T-cell (primary cell): ENCODE measurements around the gene ZNF579. TPM values are rescaled to one million over a fixed set of nuclear protein-coding genes. Genes with fewer than 3 reads are reported as not detected.

ENCODE experiments used
- ATAC-seq, 4 experiments: fragments of 200-7000 bp in 3 of 4; fragments of 150-1000 bp in 1 of 4; cut with Tn5 transposase; replicated peaks in 1 of 4; 1 replicate in 3 of 4; 2 replicates in 1 of 4; pipeline ENCODE4 v1.10.0; 2021; ENCODE audit warnings: moderate library complexity in 3 of 4, mild to moderate bottlenecking in 2 of 4, moderate number of reproducible peaks in 1 of 4
- CTCF ChIA-PET, 2 donors: fragments of 300-600 bp; sonication (Branson Sonifier 250); formaldehyde crosslinking; loops; one replicate each; lab custom pipeline; 2022; ENCODE audit warnings: antibody characterized with exemption in 2 of 2; lab: Charles Lee
- POLR2A ChIA-PET, 2 donors: fragments of 300-600 bp; sonication (Branson Sonifier 250); formaldehyde crosslinking; loops; one replicate each; lab custom pipeline; 2022; ENCODE audit warnings: antibody characterized with exemption in 2 of 2; lab: Charles Lee
- DNase-seq, 35 experiments: peaks; one replicate each; pipeline versions ENCODE4 v3.0.0 to v3.0.0-alpha.2; 2013 to 2023
- H3K27ac ChIP-seq: one replicate; pipeline ENCODE4 v1.5.1; 2013; ENCODE audit warnings: low read length
- H3K27me3 ChIP-seq, 2 experiments: replicated peaks in 1 of 2; 1 replicate in 1 of 2; 2 replicates in 1 of 2; pipeline versions ENCODE4 v1.6.1 to v1.7.0; 2013; ENCODE audit warnings: low read length in 1 of 2, mixed read lengths in 1 of 2; ENCODE audit not compliant: control insufficient read depth in 2 of 2, insufficient read depth in 2 of 2; ENCODE audit errors: extremely low read depth in 1 of 2
- H3K36me3 ChIP-seq, 2 donors: 1 replicate in 1 of 2; 2 replicates in 1 of 2; pipeline versions ENCODE4 v1.6.1 to v1.7.0; 2013; ENCODE audit warnings: low read length in 1 of 2; ENCODE audit not compliant: control insufficient read depth in 2 of 2, insufficient read depth in 1 of 2; ENCODE audit errors: extremely low read depth in 1 of 2
- H3K4me1 ChIP-seq, 2 experiments: 1 replicate in 1 of 2; 2 replicates in 1 of 2; pipeline versions ENCODE4 v1.6.1 to v1.7.0; 2013; ENCODE audit warnings: low read length in 2 of 2, mixed read lengths in 1 of 2; ENCODE audit not compliant: insufficient read depth in 2 of 2, control insufficient read depth in 1 of 2; ENCODE audit errors: extremely low read depth in 1 of 2
- H3K4me3 ChIP-seq, 2 donors: 1 replicate in 1 of 2; 2 replicates in 1 of 2; pipeline versions ENCODE4 v1.5.1 to v1.7.0; 2013; ENCODE audit warnings: mild to moderate bottlenecking in 2 of 2, low read length in 1 of 2, moderate library complexity in 1 of 2; ENCODE audit not compliant: control insufficient read depth in 1 of 2; ENCODE audit errors: extremely low read depth in 1 of 2
- H3K9me3 ChIP-seq: 2 replicates; pipeline ENCODE4 v1.7.0; 2013
- H3K27ac Mint-ChIP-seq, 2 donors: one replicate each; pipeline ENCODE4 v1.8.0; 2020 to 2021; ENCODE audit warnings: mild to moderate bottlenecking in 2 of 2, mixed read lengths in 2 of 2
- H3K27me3 Mint-ChIP-seq, 2 donors: one replicate each; pipeline ENCODE4 v1.8.0; 2021 to 2022; ENCODE audit warnings: mixed read lengths in 2 of 2
- H3K36me3 Mint-ChIP-seq: one replicate; pipeline ENCODE4 v1.8.0; 2021; ENCODE audit warnings: mixed read lengths
- H3K4me1 Mint-ChIP-seq, 3 donors: one replicate each; pipeline ENCODE4 v1.8.0; 2020 to 2022; ENCODE audit warnings: mixed read lengths in 3 of 3, mild to moderate bottlenecking in 1 of 3
- H3K4me3 Mint-ChIP-seq, 3 donors: one replicate each; pipeline ENCODE4 v1.8.0; 2020 to 2022; ENCODE audit warnings: mild to moderate bottlenecking in 3 of 3, mixed read lengths in 3 of 3, moderate library complexity in 3 of 3
- H3K9me3 Mint-ChIP-seq, 3 donors: one replicate each; pipeline ENCODE4 v1.8.0; 2020 to 2022; ENCODE audit warnings: mixed read lengths in 3 of 3
- WGBS: methylation state at CpG from one replicate; pipeline ENCODE4 v1.1.5; 2013; ENCODE audit warnings: missing lambda C conversion rate; ENCODE audit not compliant: insufficient coverage; 5-methylcytosine and 5-hydroxymethylcytosine counted together
- total RNA-seq, 35 experiments: library from RNA in 6 of 35; stranded (reverse) in 6 of 35; fragments of 120-200 nt in 1 of 35; gene quantifications; one replicate each; pipeline versions ENCODE4 v1.2.1 to v1.2.4 and lab custom pipeline; 2013 to 2026

The ZNF579 gene
- total RNA-seq, 5 donors from 2014 or later (not counting 1 experiment from before 2014, with no cell fraction given), result 5.4 to 13.3 (median 10.0) TPM

- no peak overlapping the region for H3K4me3 ChIP-seq
- H3K27ac ChIP-seq, result no peak overlapping the region
- Mint-ChIP-seq H3K9me3 (peaks cover 0 to 3% (median 0%) of the 10 kb centered on the region in 3 donors), H3K27me3 (peaks cover 23 to 42% of the 10 kb centered on the region in 2 donors), H3K27ac (peak overlapping the region in 1 of 2 donors; percentile 49), H3K36me3 (no peaks in the 10 kb centered on the region), H3K4me1 (no peaks in the 10 kb centered on the region), H3K4me3 (no peak overlapping the region)
- ATAC-seq, result no peak
- H3K4me1 ChIP-seq, result no peaks in the 10 kb centered on the region
- CTCF ChIA-PET, result no interaction called here
- H3K27me3 ChIP-seq, result peaks cover 0 to 48% of the 10 kb centered on the region in 2 experiments
- no peaks in the 10 kb centered on the region for H3K36me3 ChIP-seq
- POLR2A ChIA-PET, result no interaction called here
- no peaks in the 10 kb centered on the region for H3K9me3 ChIP-seq
- WGBS, result 47% methylated on average over 10 of the region's 17 CpGs
- DNase-seq, result no peak
These were observed 33.6 kb downstream of the ZNF579 start for GRCh38 chr19:55546822-55547614.

DNA sequence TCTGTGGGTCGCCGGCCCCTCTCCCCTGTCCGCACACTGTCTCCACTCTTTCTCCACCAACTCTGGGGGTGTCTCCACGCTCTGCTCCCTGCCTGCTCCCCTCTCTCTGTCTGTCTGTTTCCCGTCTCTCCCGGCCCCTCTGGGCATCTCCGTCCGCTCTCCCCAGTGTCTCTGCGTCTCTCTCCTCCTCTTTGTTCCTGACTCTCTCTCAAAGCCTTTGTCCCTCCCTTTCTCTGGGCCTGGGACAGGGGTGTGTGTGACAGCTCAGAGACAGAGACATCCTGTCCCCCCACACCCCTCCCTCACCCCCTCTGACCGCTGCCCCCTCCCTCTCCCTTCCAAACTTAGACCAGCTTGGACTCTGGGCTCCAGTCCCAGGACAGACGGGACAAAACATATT, 34.6 kb downstream of the ZNF579 start:
- Histone ChIP-seq H3K4me1 (no peaks in the 10 kb centered on the region), H3K27me3 (peaks cover 0 to 46% of the 10 kb centered on the region in 2 experiments), H3K4me3 (no peak overlapping the region), H3K36me3 (no peaks in the 10 kb centered on the region), H3K9me3 (no peaks in the 10 kb centered on the region), H3K27ac (no peak overlapping the region)
- Mint-ChIP-seq H3K36me3 (no peaks in the 10 kb centered on the region), H3K4me3 (no peak overlapping the region), H3K4me1 (no peaks in the 10 kb centered on the region), H3K27ac (no peak overlapping the region), H3K9me3 (peaks cover 0 to 3% (median 0%) of the 10 kb centered on the region in 3 donors), H3K27me3 (peaks cover 23 to 44% of the 10 kb centered on the region in 2 donors)
- CTCF ChIA-PET, result no interaction called here
- DNase-seq (no peak), ATAC-seq (no peak)
- WGBS, result 91% methylated on average over 5 of the region's 11 CpGs
- POLR2A ChIA-PET, result interaction anchor here in 1 of 2 donors (0.5 kb wide), 1 partner anchor 60 kb away, joined by 3 read pairs; the partner anchor contains the start of gene ZNF865

DNA sequence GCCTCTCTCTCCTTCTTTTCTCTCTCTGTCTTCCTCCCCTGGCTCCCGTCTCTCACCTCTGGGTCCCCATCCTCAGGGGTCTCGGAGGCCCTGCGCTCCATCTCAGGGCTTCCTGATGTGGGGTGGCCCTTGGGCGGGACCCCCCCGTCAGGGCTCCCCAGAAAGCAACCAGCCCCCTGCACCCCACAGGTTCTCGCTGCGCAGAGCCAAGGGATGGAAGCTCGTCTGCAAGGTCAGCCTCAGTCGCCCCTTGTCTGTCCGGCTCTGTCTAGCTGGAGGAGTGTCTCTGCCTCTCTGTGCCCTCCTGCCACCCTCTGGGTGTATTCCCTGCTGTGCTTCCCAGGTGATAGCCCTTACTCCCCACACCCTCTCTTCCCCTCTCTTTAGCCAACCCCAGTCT, 35.2 kb downstream of the ZNF579 start, which contains the start of gene SBK3:
Gene SBK3, minus strand, starts transcription at position 101 of the 400 bp plus-strand sequence. Its CDS starts 0 bp downstream, at position 101.
- DNase-seq (no peak), ATAC-seq (no peak)
- no peak within 1 kb of the TSS for H3K4me3 Mint-ChIP-seq
- 91% methylated on average over 9 of the region's 10 CpGs for WGBS
- peaks cover 23 to 44% of the 10 kb centered on the region in 2 donors for H3K27me3 Mint-ChIP-seq
- no peak within 1 kb of the TSS for H3K27ac ChIP-seq
- no peaks in the 10 kb centered on the region for H3K9me3 ChIP-seq
- no peaks in the 10 kb centered on the region for H3K4me1 Mint-ChIP-seq
- peaks cover 0 to 51% of the 10 kb centered on the region in 2 experiments for H3K27me3 ChIP-seq
- no peaks in the 10 kb centered on the region for H3K36me3 Mint-ChIP-seq
- peaks cover 0 to 3% (median 0%) of the 10 kb centered on the region in 3 donors for H3K9me3 Mint-ChIP-seq
- ChIA-PET CTCF (no interaction called here), POLR2A (no interaction called here)
- no peak within 1 kb of the TSS for H3K27ac Mint-ChIP-seq
- H3K4me1 ChIP-seq, result no peaks in the 10 kb centered on the region
- H3K4me3 ChIP-seq, result no peak within 1 kb of the TSS
- H3K36me3 ChIP-seq, result no peaks in the 10 kb centered on the region

GRCh38 chr19:55544776-55545439, 35.7 kb downstream of the ZNF579 start:
- Mint-ChIP-seq H3K4me1 (no peaks in the 10 kb centered on the region), H3K4me3 (no peak overlapping the region), H3K27me3 (peaks cover 23 to 41% of the 10 kb centered on the region in 2 donors), H3K27ac (no peak overlapping the region), H3K9me3 (peaks cover 0 to 3% (median 0%) of the 10 kb centered on the region in 3 donors), H3K36me3 (no peaks in the 10 kb centered on the region)
- no peak for DNase-seq
- ATAC-seq, result no peak
- Histone ChIP-seq H3K27ac (no peak overlapping the region), H3K4me1 (no peaks in the 10 kb centered on the region), H3K4me3 (no peak overlapping the region), H3K27me3 (peaks cover 0 to 52% of the 10 kb centered on the region in 2 experiments), H3K36me3 (no peaks in the 10 kb centered on the region), H3K9me3 (no peaks in the 10 kb centered on the region)
- 87% methylated on average over 20 of the region's 23 CpGs for WGBS
- CTCF ChIA-PET, result no interaction called here
- POLR2A ChIA-PET, result no interaction called here

- Mint-ChIP-seq H3K36me3 (no peaks in the 10 kb centered on the region), H3K4me1 (no peaks in the 10 kb centered on the region), H3K9me3 (peaks cover 0 to 3% (median 0%) of the 10 kb centered on the region in 3 donors), H3K27me3 (peaks cover 23 to 38% of the 10 kb centered on the region in 2 donors), H3K27ac (no peak overlapping the region), H3K4me3 (no peak overlapping the region)
- Histone ChIP-seq H3K36me3 (no peaks in the 10 kb centered on the region), H3K4me3 (no peak overlapping the region), H3K27ac (no peak overlapping the region), H3K27me3 (peaks cover 0 to 48% of the 10 kb centered on the region in 2 experiments), H3K4me1 (no peaks in the 10 kb centered on the region), H3K9me3 (no peaks in the 10 kb centered on the region)
- 88% methylated on average over 13 of the region's 15 CpGs for whole genome bisulfite sequencing
- POLR2A ChIA-PET, result no interaction called here
- ATAC-seq, result no peak
- no peak for DNase-seq
- CTCF ChIA-PET, result no interaction called here
These were observed 36.6 kb downstream of the ZNF579 start for GRCh38 chr19:55544014-55544413.

GRCh38 chr19:55543567-55543966, 37.1 kb downstream of the ZNF579 start:
- no peaks in the 10 kb centered on the region for H3K36me3 ChIP-seq
- H3K4me3 ChIP-seq, result no peak overlapping the region
- no peaks in the 10 kb centered on the region for H3K4me1 ChIP-seq
- no peak overlapping the region for H3K27ac ChIP-seq
- no peak for ATAC-seq
- WGBS, result 55% methylated on average over 4 of the region's 5 CpGs
- peaks cover 23 to 37% of the 10 kb centered on the region in 2 donors for H3K27me3 Mint-ChIP-seq
- peaks cover 0 to 3% (median 0%) of the 10 kb centered on the region in 3 donors for H3K9me3 Mint-ChIP-seq
- H3K27me3 ChIP-seq, result peaks cover 0 to 45% of the 10 kb centered on the region in 2 experiments
- POLR2A ChIA-PET, result no interaction called here
- H3K27ac Mint-ChIP-seq, result no peak overlapping the region
- no peaks in the 10 kb centered on the region for H3K4me1 Mint-ChIP-seq
- CTCF ChIA-PET, result no interaction called here
- no peaks in the 10 kb centered on the region for H3K9me3 ChIP-seq
- DNase-seq, result no peak
- H3K36me3 Mint-ChIP-seq, result no peaks in the 10 kb centered on the region
- H3K4me3 Mint-ChIP-seq, result no peak overlapping the region
